NCI-H1417 (cell line): ENCODE data around the gene CD58.

Experiments
- DNase-seq, 3 experiments: peaks; one replicate each; lab custom pipeline; 2025; lab: John Stamatoyannopoulos, UW

Gene CD58

GRCh38 chr1:116510361-116510760, 60.5 kb downstream of the CD58 start:
- DNase-seq, result peak in 1 of 3 experiments; percentile 8

GRCh38 chr1:116508984-116509980, 61.5 kb downstream of the CD58 start:
- DNase-seq, result no peak

- DNase-seq, result no peak
Measured at GRCh38 chr1:116508085-116508983, 62.5 kb downstream of the CD58 start.

GRCh38 chr1:116507631-116508030, 63.2 kb downstream of the CD58 start:
- no peak for DNase-seq

- no peak for DNase-seq
Measured at GRCh38 chr1:116506132-116507004, 64.5 kb downstream of the CD58 start.

- DNase-seq, result no peak
Measured at GRCh38 chr1:116504308-116505156, 66.3 kb downstream of the CD58 start.

- no peak for DNase-seq
Measured at GRCh38 chr1:116503546-116504307, 67.1 kb downstream of the CD58 start.

- DNase-seq, result no peak
Measured at GRCh38 chr1:116502671-116503314, 68.0 kb downstream of the CD58 start.

- no peak for DNase-seq
Measured at GRCh38 chr1:116501870-116502244, 69.0 kb downstream of the CD58 start.

- no peak for DNase-seq
Measured at GRCh38 chr1:116501125-116501869, 69.5 kb downstream of the CD58 start.

GRCh38 chr1:116498789-116499628, 71.8 kb downstream of the CD58 start:
- DNase-seq, result peak; percentile 60 to 83 (median 77)

DNA sequence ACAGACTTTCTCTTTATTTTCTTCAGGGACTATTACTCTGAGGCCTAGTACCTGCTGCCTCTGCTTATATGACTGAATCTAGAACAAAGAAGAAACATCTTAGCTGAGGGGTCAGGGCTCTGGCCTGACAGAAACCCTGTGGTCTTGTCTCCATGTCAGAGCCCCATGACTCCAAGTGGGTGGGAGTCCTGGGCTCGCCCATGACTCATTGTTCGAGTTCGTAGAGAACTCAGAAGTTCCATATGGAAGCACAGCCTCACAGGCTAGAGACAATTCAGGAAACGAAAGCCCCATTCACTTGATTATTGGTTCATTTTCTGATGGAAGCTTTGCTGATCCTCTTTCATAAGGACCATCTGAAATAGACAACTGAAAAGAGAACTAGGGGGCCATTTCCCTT, 73.2 kb downstream of the CD58 start:
- no peak for DNase-seq

GRCh38 chr1:116496898-116497297, 73.9 kb downstream of the CD58 start:
- DNase-seq, result no peak

DNA sequence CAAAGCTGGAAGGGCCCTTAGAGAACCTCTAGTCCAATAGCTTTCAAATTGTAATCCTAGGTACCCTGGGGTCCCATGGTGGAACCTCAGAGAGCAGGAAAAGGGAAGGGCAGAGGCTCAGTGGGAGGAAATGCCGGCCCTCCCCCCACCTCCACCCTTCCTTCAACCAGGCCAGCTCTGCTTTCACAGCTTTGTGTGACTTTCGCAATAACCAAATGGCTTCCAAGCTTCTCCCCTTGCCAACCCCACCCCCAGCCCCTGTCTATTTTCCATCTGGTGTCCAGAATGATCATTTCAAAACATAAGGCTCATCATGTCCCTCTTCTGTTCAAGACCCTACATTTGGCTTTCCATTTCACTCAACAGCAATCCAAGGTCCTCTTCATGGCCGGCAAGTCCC, 74.4 kb downstream of the CD58 start:
- DNase-seq, result no peak

- DNase-seq, result no peak
Measured at GRCh38 chr1:116495535-116495934, 75.3 kb downstream of the CD58 start.

DNA sequence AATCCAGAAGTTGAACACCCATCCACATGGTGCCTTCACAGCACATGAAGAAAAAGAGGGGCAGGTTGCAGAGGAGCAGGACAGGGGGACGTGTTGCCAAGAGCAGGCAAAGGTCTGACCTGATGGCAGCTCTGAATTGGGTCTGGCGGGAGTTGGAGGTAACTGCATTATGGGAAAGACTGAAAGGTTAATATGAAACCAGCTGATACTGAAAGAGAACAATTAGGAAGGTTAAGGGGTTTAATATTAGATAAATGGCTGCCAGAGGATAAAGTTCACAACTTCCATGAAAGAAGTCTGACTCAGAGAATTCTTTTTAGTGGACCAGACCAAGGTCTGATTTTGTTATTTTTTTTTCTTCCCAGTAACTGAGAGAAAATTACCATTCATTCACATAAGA, 76.1 kb downstream of the CD58 start:
- DNase-seq, result no peak

DNA sequence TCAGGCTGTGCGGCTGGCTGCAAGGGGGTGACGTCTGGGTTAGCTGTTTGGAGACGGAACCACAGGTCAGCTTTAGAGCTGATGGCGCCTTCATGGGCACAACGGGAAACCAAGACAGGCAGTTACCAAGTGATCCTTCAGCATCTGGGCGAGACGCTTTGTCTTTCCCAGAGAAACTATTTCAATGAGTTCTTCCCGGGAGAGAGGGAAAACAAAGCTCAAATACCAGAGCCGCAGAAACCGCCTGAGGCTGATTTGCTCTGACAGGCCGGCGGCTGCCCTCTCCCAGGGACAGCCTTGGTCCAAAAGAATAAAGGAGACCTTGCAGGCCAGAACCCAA, 76.5 kb downstream of the CD58 start:
- no peak for DNase-seq
